Fibroblast of lung (primary cell): ENCODE measurements around the gene NPTX1.

Experiments used
- EZH2 ChIP-seq: IDR thresholded peaks from 2 replicates; pipeline ENCODE4 v1.5.1; 2012; ENCODE audit warnings: low read length, control low read depth, mild to moderate bottlenecking; ENCODE audit errors: missing control alignments
- TF ChIP-seq, protein P1 (sequence below), 2 donors: IDR thresholded peaks in 1 of 2; conservative IDR thresholded peaks in 1 of 2; 1 replicate in 1 of 2; 2 replicates in 1 of 2; pipeline ENCODE4 v1.5.1; 2011 to 2012; ENCODE audit warnings: low read length in 2 of 2, control low read depth in 1 of 2, inconsistent platforms in 1 of 2, low read depth in 1 of 2, mild to moderate bottlenecking in 1 of 2

GRCh38 chr17:80423536-80424225, 52.7 kb downstream of the NPTX1 start:
- TF ChIP-seq, protein P1, sequence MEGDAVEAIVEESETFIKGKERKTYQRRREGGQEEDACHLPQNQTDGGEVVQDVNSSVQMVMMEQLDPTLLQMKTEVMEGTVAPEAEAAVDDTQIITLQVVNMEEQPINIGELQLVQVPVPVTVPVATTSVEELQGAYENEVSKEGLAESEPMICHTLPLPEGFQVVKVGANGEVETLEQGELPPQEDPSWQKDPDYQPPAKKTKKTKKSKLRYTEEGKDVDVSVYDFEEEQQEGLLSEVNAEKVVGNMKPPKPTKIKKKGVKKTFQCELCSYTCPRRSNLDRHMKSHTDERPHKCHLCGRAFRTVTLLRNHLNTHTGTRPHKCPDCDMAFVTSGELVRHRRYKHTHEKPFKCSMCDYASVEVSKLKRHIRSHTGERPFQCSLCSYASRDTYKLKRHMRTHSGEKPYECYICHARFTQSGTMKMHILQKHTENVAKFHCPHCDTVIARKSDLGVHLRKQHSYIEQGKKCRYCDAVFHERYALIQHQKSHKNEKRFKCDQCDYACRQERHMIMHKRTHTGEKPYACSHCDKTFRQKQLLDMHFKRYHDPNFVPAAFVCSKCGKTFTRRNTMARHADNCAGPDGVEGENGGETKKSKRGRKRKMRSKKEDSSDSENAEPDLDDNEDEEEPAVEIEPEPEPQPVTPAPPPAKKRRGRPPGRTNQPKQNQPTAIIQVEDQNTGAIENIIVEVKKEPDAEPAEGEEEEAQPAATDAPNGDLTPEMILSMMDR (conservative IDR thresholded peaks at IDR 0.05 in 1 of 2, IDR thresholded peaks at IDR 0.05 in 1 of 2; ENCODE audit: low read depth in 1 of 2, low read length in 2 of 2): no peak
- TF ChIP-seq EZH2: no peak
